PFSK-1 (cell line): ENCODE measurements around the gene NUTF2.

ENCODE experiments used
- FOXP2 ChIP-seq: optimal IDR thresholded peaks from 2 replicates; pipeline ENCODE3; 2011; ENCODE audit warnings: borderline replicate concordance, control low read depth, inconsistent platforms; ENCODE audit not compliant: insufficient read depth; ENCODE audit errors: extremely low read length, extremely low read depth
- POLR2AphosphoS5 ChIP-seq: IDR thresholded peaks from 2 replicates; pipeline ENCODE4 v1.6.1; 2012; ENCODE audit warnings: low read depth, mild to moderate bottlenecking, control low read depth, low read length, moderate library complexity
- SIN3A ChIP-seq: IDR thresholded peaks from 2 replicates; pipeline ENCODE4 v1.6.1; 2012; ENCODE audit warnings: mild to moderate bottlenecking, low read length, moderate library complexity, borderline replicate concordance; ENCODE audit not compliant: insufficient read depth
- TAF1 ChIP-seq: IDR thresholded peaks from 2 replicates; pipeline ENCODE4 v1.6.1; 2012; ENCODE audit warnings: low read length, control low read depth, borderline replicate concordance; ENCODE audit not compliant: insufficient read depth
- TF ChIP-seq, protein P1 (sequence below), 2 experiments: IDR thresholded peaks; 2 replicates each; pipeline versions ENCODE4 v1.6.1 to v1.8.0; 2011 to 2012; ENCODE audit warnings: low read depth in 2 of 2, low read length in 2 of 2, control low read depth in 1 of 2, inconsistent platforms in 1 of 2, mild to moderate bottlenecking in 1 of 2, moderate library complexity in 1 of 2; ENCODE audit not compliant: insufficient read depth in 1 of 2

DNA sequence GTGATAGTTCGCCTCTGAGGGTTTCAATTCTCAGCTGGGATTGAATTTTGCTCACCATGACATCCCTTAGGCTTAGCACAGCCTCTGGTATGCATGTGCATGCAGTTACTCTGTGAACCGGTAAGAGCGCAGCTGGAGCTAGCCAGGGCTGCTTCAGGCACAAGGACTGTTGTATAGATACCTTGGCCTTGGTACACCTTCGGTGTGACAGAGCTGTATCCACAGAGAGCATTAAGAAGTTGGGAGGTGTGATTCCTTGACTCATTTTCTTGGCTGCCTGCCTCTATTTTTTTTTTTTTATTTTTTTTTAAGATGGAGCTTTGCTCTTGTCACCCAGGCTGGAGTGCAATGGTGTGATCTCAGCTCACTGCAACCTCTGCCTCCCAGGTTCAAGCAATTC is 2.2 kb upstream of the NUTF2 start:
- TF ChIP-seq TAF1 (no peak), POLR2AphosphoS5 (no peak), SIN3A (no peak), FOXP2 (no peak)
- TF ChIP-seq, protein P1, sequence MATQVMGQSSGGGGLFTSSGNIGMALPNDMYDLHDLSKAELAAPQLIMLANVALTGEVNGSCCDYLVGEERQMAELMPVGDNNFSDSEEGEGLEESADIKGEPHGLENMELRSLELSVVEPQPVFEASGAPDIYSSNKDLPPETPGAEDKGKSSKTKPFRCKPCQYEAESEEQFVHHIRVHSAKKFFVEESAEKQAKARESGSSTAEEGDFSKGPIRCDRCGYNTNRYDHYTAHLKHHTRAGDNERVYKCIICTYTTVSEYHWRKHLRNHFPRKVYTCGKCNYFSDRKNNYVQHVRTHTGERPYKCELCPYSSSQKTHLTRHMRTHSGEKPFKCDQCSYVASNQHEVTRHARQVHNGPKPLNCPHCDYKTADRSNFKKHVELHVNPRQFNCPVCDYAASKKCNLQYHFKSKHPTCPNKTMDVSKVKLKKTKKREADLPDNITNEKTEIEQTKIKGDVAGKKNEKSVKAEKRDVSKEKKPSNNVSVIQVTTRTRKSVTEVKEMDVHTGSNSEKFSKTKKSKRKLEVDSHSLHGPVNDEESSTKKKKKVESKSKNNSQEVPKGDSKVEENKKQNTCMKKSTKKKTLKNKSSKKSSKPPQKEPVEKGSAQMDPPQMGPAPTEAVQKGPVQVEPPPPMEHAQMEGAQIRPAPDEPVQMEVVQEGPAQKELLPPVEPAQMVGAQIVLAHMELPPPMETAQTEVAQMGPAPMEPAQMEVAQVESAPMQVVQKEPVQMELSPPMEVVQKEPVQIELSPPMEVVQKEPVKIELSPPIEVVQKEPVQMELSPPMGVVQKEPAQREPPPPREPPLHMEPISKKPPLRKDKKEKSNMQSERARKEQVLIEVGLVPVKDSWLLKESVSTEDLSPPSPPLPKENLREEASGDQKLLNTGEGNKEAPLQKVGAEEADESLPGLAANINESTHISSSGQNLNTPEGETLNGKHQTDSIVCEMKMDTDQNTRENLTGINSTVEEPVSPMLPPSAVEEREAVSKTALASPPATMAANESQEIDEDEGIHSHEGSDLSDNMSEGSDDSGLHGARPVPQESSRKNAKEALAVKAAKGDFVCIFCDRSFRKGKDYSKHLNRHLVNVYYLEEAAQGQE (IDR thresholded peaks at IDR 0.05; ENCODE audit: insufficient read depth in 1 of 2, low read depth in 2 of 2, low read length in 2 of 2), result no peak
